ENCODE data around the gene MCF2L2.

DNA sequence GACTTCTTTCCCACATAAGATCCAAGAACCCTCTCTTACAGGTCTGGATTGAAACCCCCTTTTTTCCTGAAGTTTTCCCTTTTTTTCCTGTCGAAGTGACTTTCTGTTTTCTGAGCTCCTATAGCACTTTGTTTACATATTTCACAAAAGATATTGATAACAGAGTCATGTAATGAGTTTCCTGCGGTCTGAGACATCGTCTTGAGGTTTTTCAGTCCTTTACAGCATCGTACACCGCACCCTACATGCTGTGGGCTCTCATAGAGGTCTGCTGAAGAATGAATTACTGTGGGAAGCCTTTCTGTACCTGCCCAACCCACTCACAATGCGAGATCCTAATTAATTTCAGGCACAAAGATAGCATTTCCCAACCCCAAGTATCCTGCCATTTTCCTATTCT lies 53.1 kb downstream of the MCF2L2 start:
- TF ChIP-seq, protein P1, sequence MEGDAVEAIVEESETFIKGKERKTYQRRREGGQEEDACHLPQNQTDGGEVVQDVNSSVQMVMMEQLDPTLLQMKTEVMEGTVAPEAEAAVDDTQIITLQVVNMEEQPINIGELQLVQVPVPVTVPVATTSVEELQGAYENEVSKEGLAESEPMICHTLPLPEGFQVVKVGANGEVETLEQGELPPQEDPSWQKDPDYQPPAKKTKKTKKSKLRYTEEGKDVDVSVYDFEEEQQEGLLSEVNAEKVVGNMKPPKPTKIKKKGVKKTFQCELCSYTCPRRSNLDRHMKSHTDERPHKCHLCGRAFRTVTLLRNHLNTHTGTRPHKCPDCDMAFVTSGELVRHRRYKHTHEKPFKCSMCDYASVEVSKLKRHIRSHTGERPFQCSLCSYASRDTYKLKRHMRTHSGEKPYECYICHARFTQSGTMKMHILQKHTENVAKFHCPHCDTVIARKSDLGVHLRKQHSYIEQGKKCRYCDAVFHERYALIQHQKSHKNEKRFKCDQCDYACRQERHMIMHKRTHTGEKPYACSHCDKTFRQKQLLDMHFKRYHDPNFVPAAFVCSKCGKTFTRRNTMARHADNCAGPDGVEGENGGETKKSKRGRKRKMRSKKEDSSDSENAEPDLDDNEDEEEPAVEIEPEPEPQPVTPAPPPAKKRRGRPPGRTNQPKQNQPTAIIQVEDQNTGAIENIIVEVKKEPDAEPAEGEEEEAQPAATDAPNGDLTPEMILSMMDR (IDR thresholded peaks at IDR 0.05) = no peak
- no peak for TF ChIP-seq POLR2A (IDR thresholded peaks at IDR 0.05)
